Neural cell (in vitro differentiated cells): ENCODE data around the gene WWC1. TPM values are rescaled to one million over a fixed set of nuclear protein-coding genes. Genes with fewer than 3 reads are reported as not detected.

ENCODE experiments used
- H2AFZ ChIP-seq: fragments of 200-600, 300-800 bp; sonication (generic), shearing (Covaris generic); 2 replicates; pipeline ENCODE4 v1.6.0; 2014; ENCODE audit warnings: low read depth, mild to moderate bottlenecking, antibody characterized with exemption, low read length, moderate library complexity
- H3F3A ChIP-seq: fragments of 200-600 bp; shearing (Covaris generic); 2 replicates; pipeline ENCODE4 v1.6.1; 2016; ENCODE audit warnings: mild to moderate bottlenecking, moderate library complexity, mixed read lengths, antibody characterized with exemption, low read length; ENCODE audit not compliant: insufficient read depth, poor library complexity, severe bottlenecking
- H3K27ac ChIP-seq: fragments of 200-600, 300-800 bp; sonication (generic), shearing (Covaris generic); 2 replicates; pipeline ENCODE4 v1.5.1; 2014; ENCODE audit warnings: mild to moderate bottlenecking, low read length, moderate library complexity
- H3K27me3 ChIP-seq: fragments of 300-800, 200-600 bp; sonication (generic), shearing (Covaris generic); 2 replicates; pipeline ENCODE4 v1.6.0; 2014; ENCODE audit warnings: mild to moderate bottlenecking, low read depth, low read length, moderate library complexity; ENCODE audit not compliant: insufficient read depth
- H3K36me3 ChIP-seq: fragments of 300-800, 200-600 bp; sonication (generic), shearing (Covaris generic); 2 replicates; pipeline ENCODE4 v1.5.1; 2014; ENCODE audit warnings: mild to moderate bottlenecking, antibody characterized with exemption, low read length, moderate library complexity; ENCODE audit not compliant: insufficient read depth
- H3K4me2 ChIP-seq: fragments of 300-800, 200-600 bp; sonication (generic), shearing (Covaris generic); 2 replicates; pipeline ENCODE4 v1.6.0; 2014; ENCODE audit warnings: mild to moderate bottlenecking, low read length
- H3K4me3 ChIP-seq: fragments of 300-800, 200-600 bp; sonication (generic), shearing (Covaris generic); 2 replicates; pipeline ENCODE4 v1.5.1; 2014; ENCODE audit warnings: mild to moderate bottlenecking, low read length, moderate library complexity
- H3K79me2 ChIP-seq: fragments of 200-600 bp; shearing (Covaris generic); replicated peaks from 2 replicates; pipeline ENCODE4 v1.6.0; 2014; ENCODE audit warnings: mild to moderate bottlenecking, low read length, moderate library complexity; ENCODE audit not compliant: insufficient read depth
- H3K9ac ChIP-seq: fragments of 300-800, 200-600 bp; sonication (generic), shearing (Covaris generic); 2 replicates; pipeline ENCODE4 v1.6.1; 2016; ENCODE audit warnings: mild to moderate bottlenecking, low read length, mixed read lengths
- H3K9me2 ChIP-seq: fragments of 200-600 bp; shearing (Covaris generic); 2 replicates; pipeline ENCODE4 v1.6.1; 2016; ENCODE audit warnings: mild to moderate bottlenecking, low read length, mixed read lengths; ENCODE audit not compliant: insufficient read depth
- H3K9me3 ChIP-seq: fragments of 200-600, 300-800 bp; sonication (generic), shearing (Covaris generic); 2 replicates; pipeline ENCODE4 v1.6.1; 2016; ENCODE audit warnings: mild to moderate bottlenecking, mixed run types, low read length, moderate library complexity, mixed read lengths
- H4K20me1 ChIP-seq: fragments of 200-600 bp; shearing (Covaris generic); 2 replicates; pipeline ENCODE4 v1.6.1; 2016; ENCODE audit warnings: mild to moderate bottlenecking, mixed run types; ENCODE audit not compliant: insufficient read depth
- CTCF ChIP-seq: fragments of 450-650 bp; IDR thresholded peaks from 2 replicates; pipeline ENCODE4 v1.5.1; 2014; ENCODE audit warnings: antibody characterized with exemption, mild to moderate bottlenecking, moderate library complexity; ENCODE audit not compliant: poor library complexity, severe bottlenecking
- EP300 ChIP-seq: fragments of 450-650 bp; conservative IDR thresholded peaks from 2 replicates; pipeline ENCODE4 v1.6.1; 2014; ENCODE audit warnings: antibody characterized with exemption, mild to moderate bottlenecking, moderate library complexity; ENCODE audit not compliant: poor library complexity, severe bottlenecking
- EZH2 ChIP-seq: fragments of 200-600, 300-800 bp; shearing (Covaris generic), sonication (generic); IDR thresholded peaks from 2 replicates; pipeline ENCODE4 v1.6.1; 2014; ENCODE audit warnings: antibody characterized with exemption, low read length, borderline replicate concordance, mild to moderate bottlenecking; ENCODE audit not compliant: insufficient read depth, poor library complexity, severe bottlenecking
- MXI1 ChIP-seq: fragments of 450-650 bp; conservative IDR thresholded peaks from 2 replicates; pipeline ENCODE4 v1.6.1; 2014; ENCODE audit warnings: antibody characterized with exemption, mild to moderate bottlenecking; ENCODE audit not compliant: poor library complexity, severe bottlenecking
- RAD21 ChIP-seq: fragments of 450-650 bp; conservative IDR thresholded peaks from 2 replicates; pipeline ENCODE4 v1.6.1; 2014; ENCODE audit warnings: antibody characterized with exemption, mild to moderate bottlenecking, moderate library complexity
- REST ChIP-seq: IDR thresholded peaks from 2 replicates; pipeline ENCODE4 v1.6.1; 2012; ENCODE audit warnings: borderline replicate concordance
- SMC3 ChIP-seq: fragments of 450-650 bp; conservative IDR thresholded peaks from 2 replicates; pipeline ENCODE4 v1.6.1; 2014; ENCODE audit warnings: antibody characterized with exemption, mild to moderate bottlenecking, moderate library complexity; ENCODE audit not compliant: poor library complexity
- polyA plus RNA-seq: library from polyadenylated mRNA; depleted of rRNA; stranded (reverse); fragments of >200 nt; gene quantifications from 2 replicates; pipeline ENCODE4 v1.2.3, GENCODE V29; 2014

The WWC1 gene
- polyA plus RNA-seq, 1 donor from 2014 or later: 0.97 TPM

- H3F3A ChIP-seq: no peaks in the 10 kb centered on the region
- no peaks in the 10 kb centered on the region for H3K9me3 ChIP-seq
- H3K4me2 ChIP-seq: no peak overlapping the region
- TF ChIP-seq RAD21 (no peak), SMC3 (no peak), REST (no peak), MXI1 (no peak), EP300 (no peak), CTCF (no peak)
- no peak overlapping the region for H3K9ac ChIP-seq
- no peaks in the 10 kb centered on the region for H4K20me1 ChIP-seq
- H3K79me2 ChIP-seq: no peaks in the 10 kb centered on the region
- H3K9me2 ChIP-seq: no peaks in the 10 kb centered on the region
- H3K4me3 ChIP-seq: no peak overlapping the region
- no peak overlapping the region for H3K27ac ChIP-seq
- no peak overlapping the region for H2AFZ ChIP-seq
- no peaks in the 10 kb centered on the region for H3K36me3 ChIP-seq
- no peaks in the 10 kb centered on the region for H3K27me3 ChIP-seq
Measured at GRCh38 chr5:168353216-168353957, 61.9 kb downstream of the WWC1 start.

GRCh38 chr5:168354397-168354796 is 63.0 kb downstream of the WWC1 start:
- H3K4me2 ChIP-seq: no peak overlapping the region
- no peak overlapping the region for H3K4me3 ChIP-seq
- TF ChIP-seq REST (no peak), EZH2 (no peak), EP300 (no peak)
- H3K27ac ChIP-seq: no peak overlapping the region
- H3F3A ChIP-seq: no peaks in the 10 kb centered on the region
- no peaks in the 10 kb centered on the region for H4K20me1 ChIP-seq
- H3K9me2 ChIP-seq: no peaks in the 10 kb centered on the region
- H3K36me3 ChIP-seq: no peaks in the 10 kb centered on the region
- no peak overlapping the region for H2AFZ ChIP-seq
- no peaks in the 10 kb centered on the region for H3K27me3 ChIP-seq
- no peaks in the 10 kb centered on the region for H3K79me2 ChIP-seq
- no peaks in the 10 kb centered on the region for H3K9me3 ChIP-seq
- H3K9ac ChIP-seq: no peak overlapping the region
